Nephron (organoid): ENCODE measurements around the gene CERS6.

Experiments
- H3K27ac Mint-ChIP-seq, 3 experiments: 2 replicates each; pipeline ENCODE4 v1.8.0; 2020; ENCODE audit warnings: mixed read lengths in 3 of 3, mild to moderate bottlenecking in 2 of 3, moderate library complexity in 1 of 3
- H3K27me3 Mint-ChIP-seq: 2 replicates; pipeline ENCODE4 v1.8.0; 2021; ENCODE audit warnings: low read depth, mild to moderate bottlenecking, moderate library complexity, mixed read lengths
- H3K36me3 Mint-ChIP-seq: 2 replicates; pipeline ENCODE4 v1.8.0; 2020; ENCODE audit warnings: low read depth, mixed read lengths
- H3K4me1 Mint-ChIP-seq: 2 replicates; pipeline ENCODE4 v1.8.0; 2020; ENCODE audit warnings: mixed read lengths
- H3K4me3 Mint-ChIP-seq, 3 experiments: 2 replicates each; pipeline ENCODE4 v1.8.0; 2020; ENCODE audit warnings: mild to moderate bottlenecking in 3 of 3, mixed read lengths in 3 of 3, moderate library complexity in 2 of 3
- H3K9me3 Mint-ChIP-seq: 2 replicates; pipeline ENCODE4 v1.8.0; 2020; ENCODE audit warnings: mixed read lengths
- TF ChIP-seq, protein P1 (sequence below), 3 experiments: fragments of 200-600 bp; sonication (generic); IDR thresholded peaks; one replicate each; pipeline ENCODE4 v1.5.0; 2021; ENCODE audit warnings: antibody characterized with exemption in 3 of 3; ENCODE audit not compliant: unreplicated experiment in 3 of 3

The CERS6 gene

DNA sequence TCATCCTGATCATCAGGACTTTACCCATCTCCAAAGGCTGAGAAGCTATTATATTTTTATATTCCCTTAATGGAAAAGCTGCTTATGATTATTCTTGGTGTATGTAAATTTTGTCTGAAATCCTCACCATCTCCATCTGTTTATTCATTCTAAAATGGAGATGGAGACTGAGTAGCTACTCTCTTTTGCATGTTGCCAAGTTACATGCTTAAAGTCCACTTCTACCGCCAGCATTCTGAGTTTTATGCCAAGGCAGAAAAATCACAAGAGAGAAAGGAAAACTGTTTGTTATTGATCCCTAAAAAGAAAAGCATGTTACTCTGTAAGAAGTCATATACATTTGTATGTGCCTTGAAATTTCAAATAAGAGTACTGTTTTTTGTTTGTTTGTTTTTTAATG is 252.0 kb downstream of the CERS6 start:
- H3K36me3 Mint-ChIP-seq: peaks cover 9% of the 10 kb centered on the region
- H3K27ac Mint-ChIP-seq: no peak overlapping the region
- H3K4me3 Mint-ChIP-seq: no peak overlapping the region
- peaks cover 5% of the 10 kb centered on the region for H3K4me1 Mint-ChIP-seq
- no peaks in the 10 kb centered on the region for H3K27me3 Mint-ChIP-seq
- H3K9me3 Mint-ChIP-seq: no peaks in the 10 kb centered on the region
- TF ChIP-seq, protein P1, sequence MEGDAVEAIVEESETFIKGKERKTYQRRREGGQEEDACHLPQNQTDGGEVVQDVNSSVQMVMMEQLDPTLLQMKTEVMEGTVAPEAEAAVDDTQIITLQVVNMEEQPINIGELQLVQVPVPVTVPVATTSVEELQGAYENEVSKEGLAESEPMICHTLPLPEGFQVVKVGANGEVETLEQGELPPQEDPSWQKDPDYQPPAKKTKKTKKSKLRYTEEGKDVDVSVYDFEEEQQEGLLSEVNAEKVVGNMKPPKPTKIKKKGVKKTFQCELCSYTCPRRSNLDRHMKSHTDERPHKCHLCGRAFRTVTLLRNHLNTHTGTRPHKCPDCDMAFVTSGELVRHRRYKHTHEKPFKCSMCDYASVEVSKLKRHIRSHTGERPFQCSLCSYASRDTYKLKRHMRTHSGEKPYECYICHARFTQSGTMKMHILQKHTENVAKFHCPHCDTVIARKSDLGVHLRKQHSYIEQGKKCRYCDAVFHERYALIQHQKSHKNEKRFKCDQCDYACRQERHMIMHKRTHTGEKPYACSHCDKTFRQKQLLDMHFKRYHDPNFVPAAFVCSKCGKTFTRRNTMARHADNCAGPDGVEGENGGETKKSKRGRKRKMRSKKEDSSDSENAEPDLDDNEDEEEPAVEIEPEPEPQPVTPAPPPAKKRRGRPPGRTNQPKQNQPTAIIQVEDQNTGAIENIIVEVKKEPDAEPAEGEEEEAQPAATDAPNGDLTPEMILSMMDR (IDR thresholded peaks at IDR 0.05; ENCODE audit: unreplicated experiment in 3 of 3): no peak

DNA sequence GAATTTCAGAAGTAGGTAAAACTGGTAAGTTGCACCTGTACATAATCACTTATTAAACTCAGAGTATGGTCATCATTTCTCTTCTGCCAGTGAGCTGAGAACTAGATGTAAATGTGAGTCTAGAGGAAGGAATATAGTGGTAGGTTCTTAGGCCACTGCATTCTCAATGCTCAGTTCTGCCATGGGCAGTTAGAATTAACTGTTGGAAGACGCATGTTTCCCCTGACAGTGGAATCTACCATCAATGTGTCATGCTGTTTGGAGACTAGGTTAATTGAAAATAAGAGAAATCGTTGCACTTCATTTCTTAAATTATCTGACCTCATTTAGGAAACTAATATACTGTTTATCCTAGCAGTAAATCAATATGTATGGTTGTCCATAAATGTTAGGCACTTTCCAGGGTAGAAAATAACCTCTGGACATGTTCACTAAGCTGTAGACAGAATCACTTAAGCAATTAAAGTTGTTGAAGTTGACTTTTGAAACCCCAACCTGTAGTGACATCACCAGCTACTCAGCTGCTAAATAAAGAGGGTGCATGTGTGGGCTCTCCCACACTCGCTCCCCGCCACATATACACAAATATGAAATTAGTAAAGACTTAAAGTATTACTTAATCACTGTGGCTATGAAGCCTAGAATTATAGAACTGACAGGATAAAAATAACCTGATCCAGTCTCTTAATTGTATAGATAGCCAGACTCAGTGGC is 254.8 kb downstream of the CERS6 start:
- H3K27me3 Mint-ChIP-seq: no peaks in the 10 kb centered on the region
- H3K9me3 Mint-ChIP-seq: no peaks in the 10 kb centered on the region
- H3K4me1 Mint-ChIP-seq: peaks cover 5% of the 10 kb centered on the region
- H3K27ac Mint-ChIP-seq: no peak overlapping the region
- H3K4me3 Mint-ChIP-seq: no peak overlapping the region
- TF ChIP-seq, protein P1 (IDR thresholded peaks at IDR 0.05; ENCODE audit: unreplicated experiment in 3 of 3): no peak
- H3K36me3 Mint-ChIP-seq: peaks cover 20% of the 10 kb centered on the region

DNA sequence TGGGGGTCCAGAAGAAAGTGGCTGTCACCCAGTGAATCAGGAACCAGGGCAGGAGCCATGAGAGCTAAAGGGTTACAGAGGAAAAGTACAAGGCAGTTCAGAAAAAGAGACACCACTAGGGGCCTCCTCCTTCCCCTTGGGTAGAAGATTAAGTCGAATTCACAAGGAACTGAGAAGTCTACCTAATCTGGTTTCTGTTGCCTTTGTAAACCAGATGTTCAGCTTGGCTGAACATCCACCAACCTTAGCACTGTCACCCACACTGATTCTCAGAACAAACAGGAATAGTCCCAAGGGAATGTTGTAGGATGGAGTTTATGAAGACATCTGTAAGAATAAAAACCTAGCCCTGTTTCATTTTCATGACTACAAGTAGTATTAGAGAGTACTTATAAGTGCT is 256.0 kb downstream of the CERS6 start:
- Mint-ChIP-seq H3K27ac (no peak overlapping the region), H3K9me3 (no peaks in the 10 kb centered on the region), H3K36me3 (peaks cover 20% of the 10 kb centered on the region), H3K27me3 (no peaks in the 10 kb centered on the region), H3K4me1 (peaks cover 5% of the 10 kb centered on the region), H3K4me3 (no peak overlapping the region)
- TF ChIP-seq, protein P1 (IDR thresholded peaks at IDR 0.05; ENCODE audit: unreplicated experiment in 3 of 3): no peak

DNA sequence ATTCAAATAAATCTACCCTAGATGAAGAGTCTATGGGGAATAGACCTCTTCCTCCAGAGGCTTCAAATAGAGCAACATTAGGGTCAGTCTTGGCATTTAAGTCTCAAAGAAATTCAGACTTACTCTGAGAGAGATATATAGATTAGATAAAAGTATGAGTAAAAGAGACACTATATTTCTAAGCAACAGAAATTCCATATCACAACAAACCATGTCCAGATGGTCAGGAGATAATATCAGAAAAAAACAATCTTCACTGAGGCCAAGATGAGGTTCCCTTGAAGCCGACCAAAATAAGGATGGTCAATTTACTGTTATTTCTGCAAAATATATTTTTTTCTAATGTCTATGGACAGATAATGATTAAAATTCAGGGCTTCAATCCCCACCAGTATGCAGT is 257.3 kb downstream of the CERS6 start:
- Mint-ChIP-seq H3K9me3 (no peaks in the 10 kb centered on the region), H3K27ac (no peak overlapping the region), H3K27me3 (no peaks in the 10 kb centered on the region), H3K4me3 (no peak overlapping the region), H3K36me3 (peaks cover 25% of the 10 kb centered on the region), H3K4me1 (no peaks in the 10 kb centered on the region)
- TF ChIP-seq, protein P1 (IDR thresholded peaks at IDR 0.05; ENCODE audit: unreplicated experiment in 3 of 3): no peak

DNA sequence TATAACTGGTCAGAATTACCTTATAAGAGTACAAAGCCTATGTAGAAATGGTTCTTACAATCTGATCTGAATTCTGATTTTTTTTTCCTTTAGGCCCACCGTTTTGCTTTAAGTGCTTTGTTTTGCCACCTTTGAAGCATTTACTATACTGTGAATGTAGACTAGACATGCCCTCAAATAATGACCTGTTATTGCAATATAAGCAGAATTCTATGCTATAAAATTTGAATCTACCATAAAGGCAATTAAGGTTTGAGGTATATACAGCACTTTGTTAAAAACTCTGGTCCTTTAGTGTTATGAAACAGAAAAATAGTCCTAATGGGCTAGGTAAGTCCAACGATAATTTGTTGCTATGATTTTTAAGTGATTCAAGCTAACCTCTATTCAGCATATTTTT is 259.8 kb downstream of the CERS6 start:
- Mint-ChIP-seq H3K9me3 (no peaks in the 10 kb centered on the region), H3K4me1 (no peaks in the 10 kb centered on the region), H3K27ac (no peak overlapping the region), H3K27me3 (no peaks in the 10 kb centered on the region), H3K36me3 (peaks cover 45% of the 10 kb centered on the region), H3K4me3 (no peak overlapping the region)
- TF ChIP-seq, protein P1 (IDR thresholded peaks at IDR 0.05; ENCODE audit: unreplicated experiment in 3 of 3): no peak

DNA sequence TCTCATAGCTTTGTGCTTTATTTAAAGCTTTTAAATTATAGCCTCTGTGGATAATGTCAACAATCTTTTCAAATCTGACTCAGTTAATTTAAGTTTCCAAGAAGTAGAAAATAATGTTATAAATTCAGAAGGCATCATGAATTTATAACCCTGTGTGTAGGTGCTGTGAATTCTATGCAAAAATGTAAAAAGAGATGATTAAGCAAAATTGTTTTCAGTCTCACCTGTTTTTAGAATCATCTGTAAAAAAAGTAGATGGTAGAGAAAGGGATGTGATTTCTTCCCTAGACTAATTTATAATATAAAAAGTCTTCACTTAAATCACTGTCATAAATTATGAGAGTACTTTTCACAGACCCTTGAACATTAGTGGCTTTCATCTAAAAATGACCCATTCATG is 260.8 kb downstream of the CERS6 start:
- no peaks in the 10 kb centered on the region for H3K4me1 Mint-ChIP-seq
- H3K9me3 Mint-ChIP-seq: no peaks in the 10 kb centered on the region
- H3K27ac Mint-ChIP-seq: no peak overlapping the region
- H3K27me3 Mint-ChIP-seq: no peaks in the 10 kb centered on the region
- peaks cover 48% of the 10 kb centered on the region for H3K36me3 Mint-ChIP-seq
- no peak overlapping the region for H3K4me3 Mint-ChIP-seq
- TF ChIP-seq, protein P1 (IDR thresholded peaks at IDR 0.05; ENCODE audit: unreplicated experiment in 3 of 3): no peak
